HAP-1 (cell line): ENCODE results near the gene RNF150.

Experiments
- DNase-seq, 2 experiments: peaks; one replicate each; pipeline ENCODE4 v3.0.0-alpha.2; 2016 to 2020; ENCODE audit warnings: low spot score in 2 of 2
- H3K27me3 ChIP-seq: fragments of 250-450 bp; sonication (Bioruptor Pico); 2 replicates; pipeline ENCODE4 v1.5.1; 2020; ENCODE audit warnings: low read depth, mild to moderate bottlenecking, moderate library complexity
- H3K36me3 ChIP-seq: fragments of 250-450 bp; sonication (Bioruptor Pico); replicated peaks from 2 replicates; pipeline ENCODE4 v1.5.1; 2020; ENCODE audit warnings: mild to moderate bottlenecking
- H3K4me1 ChIP-seq: fragments of 250-450 bp; sonication (Bioruptor Pico); 2 replicates; pipeline ENCODE4 v1.5.1; 2020; ENCODE audit warnings: mild to moderate bottlenecking
- H3K4me3 ChIP-seq: fragments of 250-450 bp; sonication (Bioruptor Pico); 2 replicates; pipeline ENCODE4 v1.5.1; 2020; ENCODE audit warnings: mild to moderate bottlenecking, moderate library complexity
- H3K9me3 ChIP-seq: fragments of 250-450 bp; sonication (Bioruptor Pico); 2 replicates; pipeline ENCODE4 v1.5.1; 2020; ENCODE audit warnings: mild to moderate bottlenecking, moderate library complexity
- in situ Hi-C: fragments of 300-500 bp; cut with MboI; formaldehyde crosslinking; loops from 3 replicates; pipeline ENCODE4 v1.14.3; 2020; ENCODE audit warnings: low sequenced_read_pairs, inconsistent platforms, mixed read lengths

RNF150 gene

DNA sequence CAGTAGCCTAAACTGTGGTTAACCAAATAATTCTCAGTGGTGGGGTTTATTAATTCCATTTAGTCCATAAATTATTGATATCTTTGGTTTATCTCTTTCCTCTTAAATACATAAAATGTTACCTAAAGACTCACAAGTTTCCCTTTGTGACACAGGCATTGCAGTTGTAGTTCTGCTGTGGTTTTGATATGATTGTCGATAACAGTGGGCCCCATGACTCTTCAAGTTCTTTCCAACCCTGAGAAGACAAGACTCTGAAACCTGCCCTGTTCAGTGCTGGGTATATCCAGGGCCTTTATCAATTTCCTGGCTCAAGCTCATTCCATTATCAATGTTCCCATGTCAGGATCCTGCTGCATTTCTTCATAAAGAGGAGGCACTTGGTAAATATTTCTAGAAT, 259.2 kb downstream of the RNF150 start:
- no peaks in the 10 kb centered on the region for H3K27me3 ChIP-seq
- no peak overlapping the region for H3K4me3 ChIP-seq
- in situ Hi-C loops = loop anchor here (25.0 kb wide), 1 partner anchor 512 kb away; the partner anchor contains the start of gene SCOC
- no peaks in the 10 kb centered on the region for H3K36me3 ChIP-seq
- H3K4me1 ChIP-seq = peaks cover 9% of the 10 kb centered on the region
- DNase-seq = no peak
- no peaks in the 10 kb centered on the region for H3K9me3 ChIP-seq

DNA sequence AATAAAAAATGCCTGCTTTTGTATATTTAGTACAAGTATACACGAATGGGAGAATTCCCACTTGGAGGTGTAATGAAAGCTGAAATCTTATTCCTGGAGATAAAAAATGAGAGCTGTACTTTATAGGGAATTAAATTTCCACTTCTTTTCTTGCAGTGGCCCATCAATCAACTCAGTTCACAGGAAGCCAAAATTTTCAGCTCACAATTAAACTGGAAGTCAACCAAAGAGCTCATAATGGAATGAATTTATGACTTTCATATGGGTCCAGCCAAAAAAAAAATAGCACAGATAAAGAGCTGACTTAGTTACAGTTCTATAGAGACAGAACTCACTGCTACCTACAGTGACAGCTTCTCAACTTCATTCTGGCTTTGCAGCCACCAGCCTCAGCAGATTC, 261.9 kb downstream of the RNF150 start:
- in situ Hi-C loops = loop anchor here (25.0 kb wide), 1 partner anchor 509 kb away; the partner anchor contains the start of gene SCOC
- Histone ChIP-seq H3K9me3 (no peaks in the 10 kb centered on the region), H3K4me1 (peaks cover 7% of the 10 kb centered on the region), H3K27me3 (no peaks in the 10 kb centered on the region), H3K36me3 (no peaks in the 10 kb centered on the region), H3K4me3 (no peak overlapping the region)
- no peak for DNase-seq

DNA sequence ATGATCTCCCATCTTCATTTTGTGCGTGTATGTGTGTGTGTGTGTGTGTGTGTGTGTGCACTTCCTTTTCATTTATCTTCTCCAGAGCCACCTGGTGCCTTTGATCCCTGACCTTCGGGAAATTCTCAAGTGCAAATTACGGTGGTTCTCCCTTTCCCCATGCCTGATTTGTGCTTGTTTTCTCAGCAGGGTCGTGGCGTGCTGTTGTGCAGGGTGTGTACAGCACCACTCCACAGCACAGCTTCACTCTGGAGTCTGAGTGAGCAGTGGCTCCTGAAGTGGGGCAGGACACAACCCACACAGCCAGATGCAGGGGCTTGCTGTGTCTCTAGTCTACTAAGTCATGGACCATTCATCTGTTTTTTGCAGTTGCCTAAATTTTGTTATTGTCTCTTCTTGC, 262.8 kb downstream of the RNF150 start:
- Histone ChIP-seq H3K9me3 (no peaks in the 10 kb centered on the region), H3K4me3 (no peak overlapping the region), H3K27me3 (no peaks in the 10 kb centered on the region), H3K36me3 (no peaks in the 10 kb centered on the region), H3K4me1 (peaks cover 3% of the 10 kb centered on the region)
- no peak for DNase-seq
- in situ Hi-C loops = loop anchor here (25.0 kb wide), 1 partner anchor 508 kb away; the partner anchor contains the start of gene SCOC

DNA sequence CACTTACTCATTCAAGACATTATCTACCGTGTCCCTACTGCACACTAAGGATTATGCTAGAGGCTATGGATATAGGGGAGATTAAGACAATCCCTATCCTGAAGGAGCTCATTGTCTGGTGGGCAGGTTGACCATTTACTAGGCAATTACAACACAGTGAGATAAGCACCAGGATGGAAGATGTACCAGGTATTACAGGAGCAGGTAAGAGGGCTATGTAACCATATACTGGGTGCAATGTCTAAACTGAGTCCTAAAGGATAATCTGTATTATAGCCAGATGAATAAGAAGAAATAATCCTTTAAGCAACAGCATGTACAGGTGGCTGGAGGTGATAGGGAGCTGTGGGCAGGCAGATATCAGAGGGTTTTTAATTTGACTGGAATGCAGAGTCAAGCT, 263.8 kb downstream of the RNF150 start:
- H3K36me3 ChIP-seq = no peaks in the 10 kb centered on the region
- no peak for DNase-seq
- no peaks in the 10 kb centered on the region for H3K4me1 ChIP-seq
- H3K4me3 ChIP-seq = no peak overlapping the region
- in situ Hi-C loops = loop anchor here (25.0 kb wide), 1 partner anchor 507 kb away; the partner anchor contains the start of gene SCOC
- no peaks in the 10 kb centered on the region for H3K9me3 ChIP-seq
- H3K27me3 ChIP-seq = no peaks in the 10 kb centered on the region

DNA sequence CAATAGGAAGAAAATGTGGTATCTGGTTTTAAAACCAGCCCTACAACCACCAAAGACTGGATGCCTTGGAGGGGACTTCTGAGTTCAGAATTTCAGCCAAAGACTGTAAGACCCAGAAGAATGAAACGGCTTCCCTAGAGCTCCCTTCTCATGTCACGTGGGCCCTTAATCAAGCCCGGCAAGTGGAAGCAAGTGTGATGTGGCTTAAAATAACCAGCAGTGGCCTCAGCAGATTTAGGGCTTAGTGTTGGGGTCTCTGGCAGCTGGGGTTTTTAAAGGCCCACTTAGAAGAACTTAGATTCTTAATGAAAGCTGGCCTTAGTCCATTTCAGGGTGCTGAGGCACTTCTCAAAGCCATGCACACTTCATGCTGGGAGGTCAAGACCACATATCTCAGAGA, 265.9 kb downstream of the RNF150 start:
- Histone ChIP-seq H3K4me3 (no peak overlapping the region), H3K27me3 (no peaks in the 10 kb centered on the region), H3K9me3 (no peaks in the 10 kb centered on the region), H3K4me1 (no peaks in the 10 kb centered on the region), H3K36me3 (no peaks in the 10 kb centered on the region)
- no peak for DNase-seq
- in situ Hi-C loops = loop anchor here (25.0 kb wide), 1 partner anchor 505 kb away; the partner anchor contains the start of gene SCOC

DNA sequence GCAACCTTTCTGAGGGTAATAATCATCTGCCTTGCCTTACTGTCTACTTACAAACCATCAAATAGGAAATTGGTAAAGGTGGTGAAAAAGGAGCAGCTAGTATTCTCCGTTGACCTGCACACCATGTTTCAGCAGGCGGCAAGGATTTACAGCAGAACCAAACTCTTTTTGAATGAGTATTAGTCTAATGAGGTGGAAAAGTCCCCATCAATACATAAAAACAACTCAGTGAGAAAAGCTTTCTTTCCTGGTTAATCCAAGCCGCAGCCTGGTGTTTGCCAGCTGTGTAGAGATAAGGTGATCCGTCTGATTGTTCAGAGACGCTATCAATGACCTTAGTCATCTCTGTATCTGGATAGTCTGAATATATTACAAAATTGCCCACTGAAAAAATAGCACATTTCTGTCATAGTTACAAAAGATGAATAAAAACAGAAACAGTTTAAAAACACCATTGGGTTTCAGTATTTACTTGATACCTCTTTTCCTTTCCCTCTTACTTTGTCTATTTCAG, 266.7 kb downstream of the RNF150 start:
- Histone ChIP-seq H3K36me3 (no peaks in the 10 kb centered on the region), H3K4me1 (no peaks in the 10 kb centered on the region), H3K4me3 (no peak overlapping the region), H3K27me3 (no peaks in the 10 kb centered on the region), H3K9me3 (no peaks in the 10 kb centered on the region)
- no peak for DNase-seq
- in situ Hi-C loops = loop anchor here (25.0 kb wide), 1 partner anchor 504 kb away; the partner anchor contains the start of gene SCOC

DNA sequence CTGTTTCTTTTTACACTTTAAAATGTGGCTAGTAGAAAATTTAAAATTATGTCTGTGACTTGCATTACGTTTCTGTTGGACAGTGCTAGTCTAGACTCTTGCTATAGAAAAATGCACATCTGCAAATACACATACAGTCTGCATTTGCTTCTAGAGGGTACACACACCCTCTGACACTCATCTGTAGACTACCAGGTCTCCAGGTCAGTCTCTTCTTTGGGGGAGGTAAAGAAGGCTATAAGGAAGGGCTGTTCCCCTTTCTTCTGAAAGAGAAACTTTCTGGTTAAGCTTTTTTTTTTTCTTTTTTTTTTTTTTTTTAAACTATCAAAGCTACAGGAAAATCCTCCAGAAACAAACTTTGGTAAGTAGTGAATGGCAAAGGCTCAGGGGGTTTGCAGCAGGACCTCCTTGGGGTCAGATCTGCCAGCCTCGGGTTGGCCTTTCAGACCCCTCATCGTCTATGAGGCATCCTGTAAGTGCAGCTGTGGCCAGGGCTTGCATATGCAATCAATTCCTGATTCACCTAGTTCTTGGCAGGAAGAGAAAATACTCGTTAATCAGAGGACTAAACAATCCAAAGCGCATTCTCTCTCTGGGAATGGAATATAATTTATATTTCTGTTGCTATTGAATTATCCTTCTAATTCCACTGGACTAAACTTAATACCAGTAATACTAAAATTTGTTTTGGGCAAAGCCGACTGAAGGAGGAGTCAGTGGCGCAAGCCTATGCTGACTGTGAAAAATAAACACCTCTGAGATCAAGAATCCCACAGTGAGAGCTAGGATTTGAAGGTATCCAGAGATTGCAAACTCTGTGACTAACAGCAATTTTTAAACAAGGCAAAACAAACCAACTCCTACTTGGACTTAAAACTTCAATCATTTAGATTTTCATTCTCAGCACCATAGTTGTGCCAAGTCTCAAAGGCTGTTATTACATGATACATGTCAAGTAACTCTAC, 267.7 kb downstream of the RNF150 start:
- DNase-seq = no peak
- H3K4me3 ChIP-seq = no peak overlapping the region
- no peaks in the 10 kb centered on the region for H3K9me3 ChIP-seq
- H3K27me3 ChIP-seq = no peaks in the 10 kb centered on the region
- in situ Hi-C loops = loop anchor here (25.0 kb wide), 1 partner anchor 503 kb away; the partner anchor contains the start of gene SCOC
- no peaks in the 10 kb centered on the region for H3K4me1 ChIP-seq
- no peaks in the 10 kb centered on the region for H3K36me3 ChIP-seq

DNA sequence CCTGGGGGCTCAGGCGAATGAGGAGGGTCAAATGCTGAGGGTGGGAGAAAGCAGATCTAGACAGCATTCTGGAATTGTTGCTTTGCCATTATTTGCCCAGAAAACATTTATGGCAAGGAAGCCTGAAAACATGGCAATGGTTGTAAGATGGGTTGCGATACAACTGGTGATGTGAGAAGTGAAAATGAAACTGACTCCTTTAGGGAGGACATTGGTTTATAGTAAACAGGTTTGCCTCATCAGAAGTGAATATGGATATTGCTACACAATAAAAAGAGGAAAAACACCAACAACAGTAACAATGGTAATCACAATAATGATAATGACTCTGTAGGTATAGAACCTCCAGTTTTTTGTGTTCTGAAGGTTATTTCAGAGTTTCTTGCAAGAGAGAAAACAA, 270.1 kb downstream of the RNF150 start:
- DNase-seq = no peak
- H3K36me3 ChIP-seq = no peaks in the 10 kb centered on the region
- no peak overlapping the region for H3K4me3 ChIP-seq
- in situ Hi-C loops = loop anchor here (5.0 to 25.0 kb wide), 2 partner anchors 269 to 501 kb away; partner anchors contain the start of genes RNF150 and SCOC
- no peaks in the 10 kb centered on the region for H3K9me3 ChIP-seq
- no peaks in the 10 kb centered on the region for H3K4me1 ChIP-seq
- no peaks in the 10 kb centered on the region for H3K27me3 ChIP-seq

DNA sequence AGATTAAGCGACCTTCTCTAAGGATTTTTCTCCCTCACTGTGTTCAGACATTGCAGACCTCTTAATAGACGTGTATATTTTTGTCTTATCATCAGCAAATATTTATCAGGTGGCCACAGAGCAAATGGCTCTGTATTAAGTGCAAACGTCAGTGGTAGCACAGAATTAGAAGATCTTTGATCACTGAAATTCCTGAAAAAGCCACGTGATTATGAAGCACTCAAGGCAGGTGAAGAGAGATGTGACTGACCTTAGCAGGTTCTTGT, 271.2 kb downstream of the RNF150 start:
- DNase-seq = no peak
- no peaks in the 10 kb centered on the region for H3K9me3 ChIP-seq
- no peaks in the 10 kb centered on the region for H3K27me3 ChIP-seq
- no peaks in the 10 kb centered on the region for H3K36me3 ChIP-seq
- no peaks in the 10 kb centered on the region for H3K4me1 ChIP-seq
- no peak overlapping the region for H3K4me3 ChIP-seq
- in situ Hi-C loops = loop anchor here (5.0 to 25.0 kb wide), 2 partner anchors 270 to 500 kb away; partner anchors contain the start of genes RNF150 and SCOC

DNA sequence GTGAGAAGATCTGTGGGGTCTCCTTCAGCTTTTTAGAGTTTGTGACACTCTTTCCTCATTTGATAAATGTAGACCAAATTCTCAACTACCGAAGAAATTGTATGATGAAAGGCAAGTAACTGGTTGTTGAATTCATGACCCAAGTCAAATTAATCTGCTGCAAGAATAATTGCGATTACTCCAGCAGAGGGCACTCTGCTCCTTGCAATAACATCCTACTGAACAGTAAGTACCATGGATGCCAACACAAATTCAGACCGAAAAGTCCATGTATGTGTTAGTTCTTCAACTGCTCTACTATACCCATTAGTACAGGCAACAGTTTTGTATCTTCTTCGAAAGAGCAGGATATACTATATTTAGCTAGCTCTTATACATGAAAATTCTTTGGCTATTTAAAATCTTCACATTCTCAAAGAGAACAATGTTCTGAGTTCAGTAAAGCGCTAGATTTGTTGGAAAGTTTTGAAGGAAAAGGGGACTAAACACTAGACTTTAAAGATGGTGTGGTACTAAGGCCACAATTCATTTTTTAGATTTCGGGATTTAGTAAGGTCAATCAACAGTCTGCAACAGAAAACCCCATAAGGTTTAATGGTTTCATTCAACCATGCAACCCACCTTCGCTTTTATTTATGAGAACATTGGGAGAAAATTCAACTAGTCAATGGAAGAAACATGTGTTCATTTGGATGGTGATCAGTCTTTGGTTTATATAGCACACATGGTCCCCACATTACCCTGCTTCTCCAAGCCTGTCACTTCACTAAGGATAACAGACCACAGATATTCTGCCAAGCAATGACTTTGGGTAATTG, 271.7 kb downstream of the RNF150 start:
- in situ Hi-C loops = loop anchor here (5.0 to 25.0 kb wide), 2 partner anchors 271 to 499 kb away; partner anchors contain the start of genes RNF150 and SCOC
- Histone ChIP-seq H3K27me3 (no peaks in the 10 kb centered on the region), H3K4me1 (peaks cover 4% of the 10 kb centered on the region; the same call in 1 of the 2 replicates), H3K9me3 (no peaks in the 10 kb centered on the region), H3K36me3 (no peaks in the 10 kb centered on the region), H3K4me3 (no peak overlapping the region)
- DNase-seq = peak; percentile 75 to 79

DNA sequence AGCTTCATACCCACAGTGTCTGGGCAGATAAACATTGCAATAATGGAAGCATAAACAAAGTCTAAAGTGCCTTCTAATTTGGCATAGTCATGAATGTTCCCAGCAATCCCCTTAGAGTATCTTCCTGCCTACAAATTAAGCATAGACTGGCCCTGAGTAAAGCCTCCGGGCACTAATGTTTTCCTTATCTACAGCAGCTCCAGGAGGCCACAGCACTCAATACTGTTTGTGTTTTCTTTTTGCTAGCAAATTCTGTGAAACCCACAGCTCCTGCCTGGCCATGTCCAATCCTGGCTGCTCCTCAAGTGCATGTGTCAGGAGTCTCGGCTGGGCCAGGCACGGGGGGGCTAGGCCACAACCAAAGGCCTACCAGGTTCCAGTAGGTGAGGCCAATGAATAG, 274.4 kb downstream of the RNF150 start:
- DNase-seq = no peak
- in situ Hi-C loops = loop anchor here (25.0 kb wide), 1 partner anchor 497 kb away; the partner anchor contains the start of gene SCOC
- Histone ChIP-seq H3K4me1 (peaks cover 9% of the 10 kb centered on the region), H3K4me3 (no peak overlapping the region), H3K36me3 (no peaks in the 10 kb centered on the region), H3K27me3 (no peaks in the 10 kb centered on the region), H3K9me3 (no peaks in the 10 kb centered on the region)

DNA sequence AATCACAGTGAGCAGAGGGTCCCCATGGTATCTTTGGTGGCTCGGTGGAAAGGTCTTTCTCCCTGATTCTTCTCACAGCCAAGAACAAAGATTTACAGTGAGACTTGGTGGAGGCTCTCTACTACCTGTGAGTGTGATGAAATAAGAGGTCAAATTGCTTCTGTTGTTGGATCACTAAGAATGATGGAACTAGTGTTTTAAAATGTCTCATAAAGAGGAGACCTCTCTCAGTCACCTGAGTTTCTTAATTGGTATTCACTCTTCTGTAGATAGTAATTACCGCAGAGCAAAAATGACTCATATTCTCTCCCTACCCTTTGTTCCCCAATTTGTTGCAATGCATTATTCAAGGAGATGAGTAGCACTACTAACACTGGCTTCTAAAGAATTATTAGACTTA, 276.2 kb downstream of the RNF150 start:
- Histone ChIP-seq H3K36me3 (no peaks in the 10 kb centered on the region), H3K4me1 (peaks cover 11% of the 10 kb centered on the region), H3K9me3 (no peaks in the 10 kb centered on the region), H3K27me3 (no peaks in the 10 kb centered on the region), H3K4me3 (no peak overlapping the region)
- no peak for DNase-seq
- in situ Hi-C loops = loop anchor here (25.0 kb wide), 1 partner anchor 495 kb away; the partner anchor contains the start of gene SCOC

DNA sequence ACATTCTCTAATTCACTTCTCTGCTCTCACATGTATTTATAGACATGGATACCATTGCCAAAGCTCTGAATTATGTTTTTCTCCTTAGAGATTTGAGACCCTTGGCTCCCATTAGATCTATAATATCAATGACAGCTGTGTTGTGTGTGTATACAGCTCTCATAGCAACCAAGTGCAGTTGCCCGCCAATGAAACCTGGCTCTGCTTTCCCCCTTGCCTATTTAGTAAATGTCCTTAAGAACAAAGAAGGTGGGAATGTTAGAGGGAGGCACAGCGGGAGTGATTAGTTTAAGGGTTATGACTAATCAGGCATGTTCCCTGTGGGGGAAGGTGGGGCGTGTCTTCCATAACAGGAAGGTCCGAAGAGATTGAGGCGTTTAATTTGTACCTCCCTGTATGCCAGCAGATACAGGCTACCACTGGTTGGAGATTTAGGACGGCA, 276.6 kb downstream of the RNF150 start:
- Histone ChIP-seq H3K4me3 (no peak overlapping the region), H3K4me1 (peaks cover 11% of the 10 kb centered on the region), H3K36me3 (no peaks in the 10 kb centered on the region), H3K9me3 (no peaks in the 10 kb centered on the region), H3K27me3 (no peaks in the 10 kb centered on the region)
- in situ Hi-C loops = loop anchor here (25.0 kb wide), 1 partner anchor 494 kb away; the partner anchor contains the start of gene SCOC
- peak in 1 of 2 experiments; percentile 40 for DNase-seq
